Brain microvascular endothelial cell (primary cell): Measurements from ENCODE around the gene CR2.

ENCODE experiments used
- DNase-seq: peaks from one replicate; pipeline ENCODE4 v3.0.0-alpha.2; 2020
- H3K27ac ChIP-seq: fragments of 250-450 bp; sonication (Bioruptor Pico); 2 replicates; pipeline ENCODE4 v1.5.1; 2020; ENCODE audit warnings: mild to moderate bottlenecking, moderate library complexity
- H3K27me3 ChIP-seq: fragments of 250-450 bp; sonication (Bioruptor Pico); replicated peaks from 2 replicates; pipeline ENCODE4 v1.5.1; 2020; ENCODE audit warnings: mild to moderate bottlenecking
- H3K36me3 ChIP-seq: fragments of 250-450 bp; sonication (Bioruptor Pico); replicated peaks from 2 replicates; pipeline ENCODE4 v1.5.1; 2020; ENCODE audit warnings: mild to moderate bottlenecking
- H3K4me3 ChIP-seq: 2 replicates; pipeline ENCODE4 v1.5.1; 2011; ENCODE audit warnings: low read depth, mild to moderate bottlenecking, control low read depth, low read length, moderate library complexity
- CTCF ChIP-seq: IDR thresholded peaks from 2 replicates; pipeline ENCODE4 v1.5.1; 2011; ENCODE audit warnings: low read depth, mild to moderate bottlenecking, moderate library complexity, low read length, control low read depth, inconsistent platforms; ENCODE audit errors: missing control alignments
- in situ Hi-C: cut with HindIII; loops from 2 replicates; pipeline ENCODE4 v1.10.0; 2017; ENCODE audit warnings: low sequenced_read_pairs, low pct_ligation_motif_present

The CR2 gene

GRCh38 chr1:207453710-207454045 is 450 bp upstream of the CR2 start:
- in situ Hi-C loops = no loop called here
- Histone ChIP-seq H3K27me3 (peaks cover 57% of the 10 kb centered on the region), H3K36me3 (no peaks in the 10 kb centered on the region), H3K4me3 (no peak overlapping the region), H3K27ac (no peak overlapping the region)
- no peak for TF ChIP-seq CTCF
- no peak for DNase-seq

GRCh38 chr1:207455183-207455754 is 1.1 kb downstream of the CR2 start:
- in situ Hi-C loops = no loop called here
- Histone ChIP-seq H3K27me3 (peaks cover 54% of the 10 kb centered on the region), H3K36me3 (no peaks in the 10 kb centered on the region), H3K27ac (no peak overlapping the region), H3K4me3 (no peak overlapping the region)
- no peak for DNase-seq
- no peak for TF ChIP-seq CTCF

- TF ChIP-seq CTCF = no peak
- Histone ChIP-seq H3K27ac (no peak overlapping the region), H3K36me3 (no peaks in the 10 kb centered on the region), H3K27me3 (peaks cover 40% of the 10 kb centered on the region), H3K4me3 (no peak overlapping the region)
- in situ Hi-C loops = no loop called here
- DNase-seq = no peak
Measured at GRCh38 chr1:207458414-207458813, 4.3 kb downstream of the CR2 start.

- DNase-seq = no peak
- H3K4me3 ChIP-seq = no peak overlapping the region
- in situ Hi-C loops = no loop called here
- peaks cover 36% of the 10 kb centered on the region for H3K27me3 ChIP-seq
- H3K27ac ChIP-seq = no peak overlapping the region
- no peak for TF ChIP-seq CTCF
- H3K36me3 ChIP-seq = no peaks in the 10 kb centered on the region
Measured at GRCh38 chr1:207459008-207459407, 4.9 kb downstream of the CR2 start.

- Histone ChIP-seq H3K27me3 (peaks cover 13% of the 10 kb centered on the region), H3K36me3 (no peaks in the 10 kb centered on the region), H3K4me3 (no peak overlapping the region), H3K27ac (no peak overlapping the region)
- TF ChIP-seq CTCF = no peak
- no peak for DNase-seq
- in situ Hi-C loops = no loop called here
Measured at GRCh38 chr1:207461649-207462048, 7.5 kb downstream of the CR2 start.

- Histone ChIP-seq H3K36me3 (no peaks in the 10 kb centered on the region), H3K4me3 (no peak overlapping the region), H3K27me3 (peaks cover 5% of the 10 kb centered on the region), H3K27ac (no peak overlapping the region)
- in situ Hi-C loops = no loop called here
- no peak for TF ChIP-seq CTCF
- DNase-seq = no peak
Measured at GRCh38 chr1:207462535-207462934, 8.4 kb downstream of the CR2 start.
